ENCODE data around the gene GPR132. TPM values are rescaled to one million over a fixed set of nuclear protein-coding genes. Genes with fewer than 3 reads are reported as not detected.
A peak's percentile ranks its signal among the peaks of the same experiment; 100 is the strongest.

The GPR132 gene
- total RNA-seq, 1 donor from 2014 or later: under 0.01 TPM

- DNase-seq (ENCODE audit: low read depth in 2 of 2): no peak
Observed at GRCh38 chr14:105062048-105062433, 3.2 kb downstream of the GPR132 start.

GRCh38 chr14:105061428-105062047 is 3.7 kb downstream of the GPR132 start:
- DNase-seq (ENCODE audit: low read depth in 2 of 2): no peak

GRCh38 chr14:105060751-105061427 is 4.3 kb downstream of the GPR132 start:
- DNase-seq (ENCODE audit: low read depth in 2 of 2): no peak

GRCh38 chr14:105059925-105060565 is 5.2 kb downstream of the GPR132 start:
- no peak for DNase-seq (ENCODE audit: low read depth in 2 of 2)

GRCh38 chr14:105059035-105059924 is 6.0 kb downstream of the GPR132 start:
- peak in 1 of 2 donors; percentile 33 for DNase-seq (ENCODE audit: low read depth in 2 of 2)

DNA sequence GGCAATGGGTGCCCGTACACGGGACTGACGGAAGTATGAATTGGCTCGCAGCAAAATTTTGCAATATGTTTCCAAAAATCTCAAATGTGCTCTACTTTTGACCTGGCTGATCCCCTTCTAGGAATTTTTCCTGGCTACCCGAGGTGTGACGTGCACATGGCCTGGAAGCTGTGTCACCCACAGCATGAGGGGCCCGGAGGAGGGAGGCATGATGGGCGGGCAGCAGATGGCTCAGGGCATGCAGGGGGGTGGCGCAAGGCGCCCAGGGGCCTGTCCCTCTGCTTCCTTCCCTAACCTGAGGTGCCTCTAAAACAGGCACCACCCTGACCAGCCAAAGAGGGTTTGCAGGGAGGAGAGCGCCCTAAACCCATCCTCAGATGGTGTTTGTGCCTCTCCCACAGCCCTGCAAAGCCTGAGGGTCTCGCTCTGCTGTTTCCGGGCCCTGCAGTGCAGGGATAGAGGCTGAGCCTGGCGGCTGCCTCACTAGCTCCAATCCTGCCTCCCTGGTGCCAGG is 6.7 kb downstream of the GPR132 start:
- no peak for DNase-seq (ENCODE audit: low read depth in 2 of 2)

DNA sequence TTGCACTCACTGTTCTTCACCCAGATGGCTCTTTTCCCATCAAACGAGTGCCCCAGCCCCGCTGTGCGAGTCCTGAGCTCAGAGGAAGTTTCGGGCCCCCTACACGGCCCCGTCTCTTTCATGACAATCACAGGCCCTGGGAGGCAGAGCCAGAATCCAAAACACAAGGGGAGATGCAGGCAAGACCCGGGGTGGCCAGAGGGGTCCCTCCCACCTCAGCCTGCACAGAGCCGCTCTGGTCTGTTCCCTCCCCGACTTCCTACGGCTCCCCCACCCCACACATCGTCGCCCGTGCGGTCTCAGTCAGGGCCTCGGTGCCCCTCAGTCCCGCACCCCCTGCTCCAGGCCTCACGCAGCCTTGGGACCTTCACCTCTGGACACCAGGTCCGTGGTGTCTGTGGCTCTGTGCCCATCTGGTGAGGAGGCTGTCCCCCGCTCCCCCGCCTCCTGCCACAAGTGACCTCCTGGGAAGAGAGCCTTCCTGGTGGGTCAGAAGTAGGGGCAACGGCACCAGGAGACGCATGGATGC is 8.9 kb downstream of the GPR132 start:
- no peak for DNase-seq (ENCODE audit: low read depth in 2 of 2)

- no peak for DNase-seq (ENCODE audit: low read depth in 2 of 2)
Observed at GRCh38 chr14:105055736-105056302, 9.4 kb downstream of the GPR132 start.

GRCh38 chr14:105055334-105055733 is 9.9 kb downstream of the GPR132 start:
- no peak for DNase-seq (ENCODE audit: low read depth in 2 of 2)

DNA sequence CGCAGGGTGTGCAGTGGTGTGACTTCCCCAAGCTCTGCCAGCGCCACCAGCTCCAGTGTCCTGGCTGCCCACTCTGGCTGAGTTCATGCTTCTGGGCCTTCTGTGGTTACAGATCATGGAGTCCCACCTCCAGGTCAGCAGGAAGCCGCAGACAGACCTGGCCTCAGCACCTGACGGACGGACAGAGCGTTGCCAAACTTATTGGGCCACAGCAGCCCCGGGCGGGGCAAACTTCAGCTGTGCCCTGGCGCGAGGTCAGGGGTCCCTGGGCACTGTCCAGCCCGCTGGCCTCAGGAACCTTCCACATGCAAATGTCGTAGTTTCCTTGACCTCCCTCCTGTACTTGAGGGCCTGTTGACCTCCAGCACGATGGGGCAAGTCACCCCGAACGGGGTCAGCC is 11.2 kb downstream of the GPR132 start:
- no peak for DNase-seq (ENCODE audit: low read depth in 2 of 2)

DNA sequence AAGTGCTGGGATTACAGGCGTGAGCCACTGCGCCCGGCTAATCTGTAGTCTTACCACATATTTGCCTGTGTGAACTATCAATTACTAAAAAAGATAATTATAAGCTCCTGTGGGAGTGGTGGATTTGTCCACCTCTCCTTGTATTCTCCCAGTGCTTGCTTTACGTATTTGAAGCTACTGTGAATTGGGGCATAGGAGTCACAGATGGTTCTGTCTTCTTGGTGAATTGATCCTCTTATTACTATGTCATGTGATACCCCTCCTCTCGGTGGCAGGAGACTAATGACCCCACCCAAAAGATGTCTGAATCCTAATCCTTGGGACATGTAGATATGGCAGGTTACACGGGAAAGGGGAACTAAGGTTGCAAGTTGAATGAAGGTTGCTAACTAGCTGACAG is 11.8 kb downstream of the GPR132 start:
- DNase-seq (ENCODE audit: low read depth in 2 of 2): no peak

DNA sequence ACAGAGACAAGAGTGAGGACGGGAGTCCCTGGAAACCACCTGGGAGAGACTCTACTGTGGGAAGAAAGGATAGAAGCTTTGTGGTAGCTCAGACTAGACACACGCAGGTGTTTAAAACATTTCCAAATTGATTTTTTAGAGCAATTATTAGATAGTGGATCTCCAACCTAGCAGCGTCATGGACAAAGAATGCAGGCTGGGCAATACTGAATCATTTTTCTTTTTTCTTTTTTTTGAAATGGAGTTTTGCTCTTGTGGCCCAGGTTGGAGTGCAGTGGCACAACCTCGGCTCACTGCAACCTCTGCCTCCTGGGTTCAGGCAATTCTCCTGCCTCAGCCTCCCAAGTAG is 13.1 kb downstream of the GPR132 start:
- DNase-seq (ENCODE audit: low read depth in 2 of 2): no peak

- DNase-seq (ENCODE audit: low read depth in 2 of 2): no peak
Observed at GRCh38 chr14:105051182-105052109, 13.8 kb downstream of the GPR132 start.

- DNase-seq (ENCODE audit: low read depth in 2 of 2): peak; percentile 17 to 29
Observed at GRCh38 chr14:105050551-105050897, 14.7 kb downstream of the GPR132 start.

GRCh38 chr14:105049753-105050550 is 15.3 kb downstream of the GPR132 start:
- no peak for DNase-seq (ENCODE audit: low read depth in 2 of 2)

GRCh38 chr14:105047283-105048016 is 17.8 kb downstream of the GPR132 start:
- no peak for DNase-seq (ENCODE audit: low read depth in 2 of 2)

DNA sequence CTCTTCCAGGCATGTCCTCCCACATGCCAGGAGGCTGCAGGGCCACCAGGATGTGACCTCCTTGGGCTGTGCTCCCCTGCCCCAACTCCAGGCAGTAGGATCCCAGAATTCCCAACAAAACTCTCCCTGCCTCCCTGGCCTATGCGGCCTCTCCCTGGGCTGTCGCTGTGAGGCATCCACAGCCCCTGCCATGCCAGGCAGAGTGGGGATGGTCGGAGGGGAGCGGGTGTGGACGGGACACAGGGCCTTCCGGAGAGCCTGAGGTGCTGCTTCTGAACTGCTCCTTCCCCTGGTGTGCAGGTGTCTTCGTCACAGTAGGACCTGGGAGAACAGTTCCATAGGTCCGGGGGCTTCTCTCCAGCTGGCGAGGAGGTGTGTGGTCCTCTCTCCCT is 18.3 kb downstream of the GPR132 start:
- DNase-seq (ENCODE audit: low read depth in 2 of 2): no peak

- DNase-seq (ENCODE audit: low read depth in 2 of 2): peak; percentile 47 to 81
Observed at GRCh38 chr14:105045710-105046326, 19.4 kb downstream of the GPR132 start.
